Neural progenitor cell (in vitro differentiated cells): ENCODE data around the gene GHR. TPM values are rescaled to one million over a fixed set of nuclear protein-coding genes. Genes with fewer than 3 reads are reported as not detected.

Experiments
- DNase-seq: peaks from one replicate; pipeline ENCODE4 v3.0.0-alpha.2; 2016; ENCODE audit warnings: low spot score
- H2AFZ ChIP-seq: fragments of 200-600 bp; sonication (generic); replicated peaks from 2 replicates; pipeline ENCODE4 v1.6.1; 2016; ENCODE audit warnings: antibody characterized with exemption
- H3F3A ChIP-seq: fragments of 200-600 bp; sonication (generic); 2 replicates; pipeline ENCODE4 v1.6.1; 2016; ENCODE audit warnings: antibody characterized with exemption, low read depth
- H3K27ac ChIP-seq: fragments of 200-600 bp; sonication (generic); 2 replicates; pipeline ENCODE4 v1.5.1; 2016; ENCODE audit warnings: mild to moderate bottlenecking
- H3K27me3 ChIP-seq: fragments of 200-600 bp; sonication (generic); 2 replicates; pipeline ENCODE4 v1.6.1; 2016; ENCODE audit warnings: mild to moderate bottlenecking, moderate library complexity
- H3K36me3 ChIP-seq: fragments of 200-600 bp; sonication (generic); 2 replicates; pipeline ENCODE4 v1.5.1; 2016
- H3K4me1 ChIP-seq: fragments of 200-600 bp; sonication (generic); 2 replicates; pipeline ENCODE4 v1.6.1; 2016; ENCODE audit warnings: mixed run types
- H3K4me2 ChIP-seq: fragments of 200-600 bp; sonication (generic); 2 replicates; pipeline ENCODE4 v1.6.1; 2016
- H3K4me3 ChIP-seq: fragments of 200-600 bp; sonication (generic); 2 replicates; pipeline ENCODE4 v1.5.1; 2016
- H3K79me2 ChIP-seq: fragments of 200-600 bp; sonication (generic); 2 replicates; pipeline ENCODE4 v1.6.1; 2016; ENCODE audit warnings: low read depth
- H3K9ac ChIP-seq: fragments of 200-600 bp; sonication (generic); 2 replicates; pipeline ENCODE4 v1.6.1; 2016
- H3K9me3 ChIP-seq: fragments of 200-600 bp; sonication (generic); 2 replicates; pipeline ENCODE4 v1.5.1; 2016; ENCODE audit warnings: low read depth
- H4K20me1 ChIP-seq: fragments of 200-600 bp; sonication (generic); 2 replicates; pipeline ENCODE4 v1.6.1; 2016; ENCODE audit warnings: low read depth
- H3K27ac Mint-ChIP-seq: 3 replicates; pipeline ENCODE4 v1.8.0; 2021; ENCODE audit warnings: mixed read lengths
- H3K27me3 Mint-ChIP-seq: 2 replicates; pipeline ENCODE4 v1.8.0; 2022; ENCODE audit warnings: low read depth, mild to moderate bottlenecking, inconsistent platforms, moderate library complexity, mixed read lengths; ENCODE audit not compliant: insufficient read depth
- H3K36me3 Mint-ChIP-seq: 3 replicates; pipeline ENCODE4 v1.8.0; 2021; ENCODE audit warnings: mixed read lengths
- H3K4me1 Mint-ChIP-seq: 3 replicates; pipeline ENCODE4 v1.8.0; 2021; ENCODE audit warnings: mixed read lengths
- H3K4me3 Mint-ChIP-seq: 3 replicates; pipeline ENCODE4 v1.8.0; 2021; ENCODE audit warnings: mild to moderate bottlenecking, moderate library complexity, mixed read lengths
- H3K9me3 Mint-ChIP-seq: 3 replicates; pipeline ENCODE4 v1.8.0; 2020; ENCODE audit warnings: mixed read lengths
- EZH2 ChIP-seq: fragments of 200-600 bp; sonication (generic); IDR thresholded peaks from 2 replicates; pipeline ENCODE4 v1.6.1; 2017; ENCODE audit warnings: antibody characterized with exemption, mild to moderate bottlenecking, moderate library complexity
- EZH2phosphoT487 ChIP-seq: fragments of 200-600 bp; sonication (generic); IDR thresholded peaks from 2 replicates; pipeline ENCODE4 v1.6.1; 2017; ENCODE audit warnings: antibody characterized with exemption
- total RNA-seq: library from RNA; depleted of rRNA; stranded (reverse); fragments of >200 nt; gene quantifications from 2 replicates; pipeline ENCODE4 v1.2.3, GENCODE V29; 2015; ENCODE audit warnings: low replicate concordance
- TF ChIP-seq, protein P1 (sequence below): fragments of 200-600 bp; sonication (generic); IDR thresholded peaks from 2 replicates; pipeline ENCODE4 v1.5.1; 2017; ENCODE audit warnings: antibody characterized with exemption, mild to moderate bottlenecking

The GHR gene
- total RNA-seq, 1 donor from 2014 or later: 0.07 TPM

DNA sequence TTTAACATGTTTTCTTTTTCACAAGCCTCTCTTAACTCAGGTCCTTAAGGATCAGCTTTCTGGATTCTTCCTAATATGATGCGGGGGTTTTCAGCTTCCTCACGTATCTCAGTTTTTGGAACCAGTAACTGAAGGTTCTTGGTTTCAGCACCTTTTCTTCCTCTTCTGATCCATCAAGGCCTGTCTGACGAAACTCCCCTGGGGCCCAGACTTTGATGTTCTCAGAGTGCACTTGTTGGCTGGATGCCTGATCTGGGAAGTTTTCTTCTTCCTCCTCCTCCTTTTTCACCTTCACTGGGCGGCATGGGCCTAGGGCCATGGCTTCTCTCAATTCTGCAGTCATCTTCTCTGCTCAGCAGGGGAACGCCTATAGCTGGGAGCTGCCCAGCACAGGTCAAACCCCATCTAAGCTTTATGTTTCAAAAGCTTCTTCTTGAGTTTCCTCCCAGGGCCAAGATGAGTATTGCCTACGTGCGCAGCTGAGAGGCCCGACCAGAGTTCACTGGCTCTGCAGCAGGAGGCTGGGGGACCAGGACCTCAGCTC lies 44.8 kb downstream of the GHR start:
- H3K9me3 Mint-ChIP-seq: no peaks in the 10 kb centered on the region
- TF ChIP-seq, protein P1, sequence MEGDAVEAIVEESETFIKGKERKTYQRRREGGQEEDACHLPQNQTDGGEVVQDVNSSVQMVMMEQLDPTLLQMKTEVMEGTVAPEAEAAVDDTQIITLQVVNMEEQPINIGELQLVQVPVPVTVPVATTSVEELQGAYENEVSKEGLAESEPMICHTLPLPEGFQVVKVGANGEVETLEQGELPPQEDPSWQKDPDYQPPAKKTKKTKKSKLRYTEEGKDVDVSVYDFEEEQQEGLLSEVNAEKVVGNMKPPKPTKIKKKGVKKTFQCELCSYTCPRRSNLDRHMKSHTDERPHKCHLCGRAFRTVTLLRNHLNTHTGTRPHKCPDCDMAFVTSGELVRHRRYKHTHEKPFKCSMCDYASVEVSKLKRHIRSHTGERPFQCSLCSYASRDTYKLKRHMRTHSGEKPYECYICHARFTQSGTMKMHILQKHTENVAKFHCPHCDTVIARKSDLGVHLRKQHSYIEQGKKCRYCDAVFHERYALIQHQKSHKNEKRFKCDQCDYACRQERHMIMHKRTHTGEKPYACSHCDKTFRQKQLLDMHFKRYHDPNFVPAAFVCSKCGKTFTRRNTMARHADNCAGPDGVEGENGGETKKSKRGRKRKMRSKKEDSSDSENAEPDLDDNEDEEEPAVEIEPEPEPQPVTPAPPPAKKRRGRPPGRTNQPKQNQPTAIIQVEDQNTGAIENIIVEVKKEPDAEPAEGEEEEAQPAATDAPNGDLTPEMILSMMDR: no peak
- TF ChIP-seq EZH2phosphoT487 (no peak), EZH2 (no peak)
- no peaks in the 10 kb centered on the region for H3K36me3 Mint-ChIP-seq
- Histone ChIP-seq H3K36me3 (no peaks in the 10 kb centered on the region), H2AFZ (no peak overlapping the region), H3F3A (no peaks in the 10 kb centered on the region), H3K9ac (no peak overlapping the region), H3K4me3 (no peak overlapping the region), H3K27me3 (no peaks in the 10 kb centered on the region), H3K27ac (no peak overlapping the region), H3K79me2 (no peaks in the 10 kb centered on the region), H4K20me1 (no peaks in the 10 kb centered on the region), H3K9me3 (no peaks in the 10 kb centered on the region), H3K4me2 (no peak overlapping the region), H3K4me1 (no peaks in the 10 kb centered on the region)
- no peak overlapping the region for H3K27ac Mint-ChIP-seq
- H3K27me3 Mint-ChIP-seq: peaks cover 2% of the 10 kb centered on the region
- DNase-seq: no peak
- H3K4me3 Mint-ChIP-seq: no peak overlapping the region
- no peaks in the 10 kb centered on the region for H3K4me1 Mint-ChIP-seq

DNA sequence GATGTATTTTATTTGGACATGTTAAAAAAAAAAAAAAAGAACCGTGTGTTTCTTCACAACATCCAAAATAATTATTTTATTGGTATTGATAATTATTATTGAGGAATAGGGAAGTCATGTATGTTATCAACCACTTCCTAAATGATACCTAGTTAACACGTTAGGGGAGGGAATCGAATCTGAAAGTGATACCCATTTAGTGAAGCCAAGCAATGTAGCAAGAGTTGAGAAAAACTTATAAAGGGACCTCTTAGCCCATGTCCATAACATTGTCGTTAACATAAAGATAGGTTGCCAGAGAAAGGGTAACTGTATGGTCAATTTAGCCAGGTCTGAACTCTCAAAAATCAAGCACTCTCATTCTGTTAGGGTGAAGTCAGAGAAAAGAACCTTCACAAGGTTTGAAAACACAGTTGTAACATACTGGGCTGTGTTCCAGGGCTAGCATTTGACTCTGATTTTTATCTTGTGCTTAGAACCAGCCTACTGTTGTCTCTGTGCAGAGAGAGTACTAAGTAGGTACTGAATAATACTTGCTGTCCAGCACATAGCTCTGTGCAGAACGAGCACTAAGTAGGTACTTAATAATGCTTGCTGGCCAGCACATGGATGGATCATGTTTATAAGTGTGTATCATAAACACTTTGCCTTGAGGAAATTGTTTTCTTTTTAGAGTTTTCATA lies 60.4 kb downstream of the GHR start:
- Histone ChIP-seq H3K9ac (no peak overlapping the region), H3K27me3 (no peaks in the 10 kb centered on the region), H3K4me2 (no peak overlapping the region), H2AFZ (no peak overlapping the region), H3K27ac (no peak overlapping the region), H3K4me3 (no peak overlapping the region), H4K20me1 (no peaks in the 10 kb centered on the region), H3K36me3 (no peaks in the 10 kb centered on the region), H3K79me2 (no peaks in the 10 kb centered on the region), H3F3A (no peaks in the 10 kb centered on the region), H3K4me1 (no peaks in the 10 kb centered on the region), H3K9me3 (no peaks in the 10 kb centered on the region)
- no peaks in the 10 kb centered on the region for H3K27me3 Mint-ChIP-seq
- no peak overlapping the region for H3K27ac Mint-ChIP-seq
- no peak for TF ChIP-seq EZH2
- TF ChIP-seq, protein P1: no peak
- no peak for TF ChIP-seq EZH2phosphoT487
- H3K4me1 Mint-ChIP-seq: no peaks in the 10 kb centered on the region
- H3K36me3 Mint-ChIP-seq: no peaks in the 10 kb centered on the region
- no peak overlapping the region for H3K4me3 Mint-ChIP-seq
- no peak for DNase-seq
- H3K9me3 Mint-ChIP-seq: peaks cover 15% of the 10 kb centered on the region

- H3K27ac ChIP-seq: no peak overlapping the region
- no peak overlapping the region for H3K9ac ChIP-seq
- Mint-ChIP-seq H3K9me3 (peaks cover 5% of the 10 kb centered on the region), H3K27ac (no peak overlapping the region), H3K27me3 (no peaks in the 10 kb centered on the region), H3K36me3 (no peaks in the 10 kb centered on the region), H3K4me3 (no peak overlapping the region), H3K4me1 (peaks cover 3% of the 10 kb centered on the region)
- no peaks in the 10 kb centered on the region for H3K79me2 ChIP-seq
- no peaks in the 10 kb centered on the region for H3K9me3 ChIP-seq
- H3K4me2 ChIP-seq: no peak overlapping the region
- no peaks in the 10 kb centered on the region for H3F3A ChIP-seq
- TF ChIP-seq EZH2 (no peak), EZH2phosphoT487 (no peak)
- TF ChIP-seq, protein P1: no peak
- H3K36me3 ChIP-seq: no peaks in the 10 kb centered on the region
- peaks cover 3% of the 10 kb centered on the region for H3K4me1 ChIP-seq
- H3K27me3 ChIP-seq: no peaks in the 10 kb centered on the region
- no peak for DNase-seq
- H3K4me3 ChIP-seq: no peak overlapping the region
- no peak overlapping the region for H2AFZ ChIP-seq
- no peaks in the 10 kb centered on the region for H4K20me1 ChIP-seq
These were observed 63.8 kb downstream of the GHR start for GRCh38 chr5:42487077-42487476.
